NCI-H526 (cell line): ENCODE measurements around the gene SH3RF3.
"Not testable (repeated sequence)": the region's sequence is repeated elsewhere in the genome, so short reads cannot be mapped to it uniquely, and the experiment has no call there.

ENCODE experiments used
- DNase-seq, 2 experiments: peaks; one replicate each; lab custom pipeline; 2025; lab: John Stamatoyannopoulos, UW

The SH3RF3 gene

GRCh38 chr2:109158237-109158636 is 29.2 kb downstream of the SH3RF3 start:
- DNase-seq: no peak

- DNase-seq: no peak
Observed at GRCh38 chr2:109159096-109159495, 30.1 kb downstream of the SH3RF3 start.

- no peak for DNase-seq
Observed at GRCh38 chr2:109160714-109161440, 31.9 kb downstream of the SH3RF3 start.

- DNase-seq: not testable (repeated sequence)
Observed at GRCh38 chr2:109162367-109162766, 33.4 kb downstream of the SH3RF3 start.

- DNase-seq: no peak
Observed at GRCh38 chr2:109162999-109163398, 34.0 kb downstream of the SH3RF3 start.

- DNase-seq: no peak
Observed at GRCh38 chr2:109164311-109164710, 35.3 kb downstream of the SH3RF3 start.

GRCh38 chr2:109164739-109165221 is 35.8 kb downstream of the SH3RF3 start:
- no peak for DNase-seq

- peak in 1 of 2 experiments; percentile 31 for DNase-seq
Observed at GRCh38 chr2:109166811-109167210, 37.8 kb downstream of the SH3RF3 start.

- DNase-seq: no peak
Observed at GRCh38 chr2:109168086-109168485, 39.1 kb downstream of the SH3RF3 start.

- no peak for DNase-seq
Observed at GRCh38 chr2:109168716-109169115, 39.7 kb downstream of the SH3RF3 start.

- no peak for DNase-seq
Observed at GRCh38 chr2:109170645-109171044, 41.6 kb downstream of the SH3RF3 start.

GRCh38 chr2:109171444-109172334 is 42.7 kb downstream of the SH3RF3 start:
- DNase-seq: no peak

GRCh38 chr2:109172556-109173105 is 43.6 kb downstream of the SH3RF3 start:
- DNase-seq: no peak

GRCh38 chr2:109173311-109174171 is 44.5 kb downstream of the SH3RF3 start:
- no peak for DNase-seq

- DNase-seq: no peak
Observed at GRCh38 chr2:109174214-109174613, 45.2 kb downstream of the SH3RF3 start.

- no peak for DNase-seq
Observed at GRCh38 chr2:109174626-109175349, 45.8 kb downstream of the SH3RF3 start.

GRCh38 chr2:109175350-109175678 is 46.3 kb downstream of the SH3RF3 start:
- DNase-seq: no peak

- peak in 1 of 2 experiments; percentile 12 for DNase-seq
Observed at GRCh38 chr2:109176928-109177327, 47.9 kb downstream of the SH3RF3 start.

GRCh38 chr2:109177635-109178034 is 48.6 kb downstream of the SH3RF3 start:
- DNase-seq: no peak

GRCh38 chr2:109178968-109179367 is 50.0 kb downstream of the SH3RF3 start:
- DNase-seq: no peak

- no peak for DNase-seq
Observed at GRCh38 chr2:109180786-109181185, 51.8 kb downstream of the SH3RF3 start.
